ENCODE results near the gene CASTOR1. TPM values are rescaled to one million over a fixed set of nuclear protein-coding genes. Genes with fewer than 3 reads are reported as not detected.

The CASTOR1 gene
- total and polyA plus RNA-seq, 2 donors (not counting 3 experiments of a cell fraction or from before 2014, with no cell fraction given): 8.1 to 26.8 TPM

DNA sequence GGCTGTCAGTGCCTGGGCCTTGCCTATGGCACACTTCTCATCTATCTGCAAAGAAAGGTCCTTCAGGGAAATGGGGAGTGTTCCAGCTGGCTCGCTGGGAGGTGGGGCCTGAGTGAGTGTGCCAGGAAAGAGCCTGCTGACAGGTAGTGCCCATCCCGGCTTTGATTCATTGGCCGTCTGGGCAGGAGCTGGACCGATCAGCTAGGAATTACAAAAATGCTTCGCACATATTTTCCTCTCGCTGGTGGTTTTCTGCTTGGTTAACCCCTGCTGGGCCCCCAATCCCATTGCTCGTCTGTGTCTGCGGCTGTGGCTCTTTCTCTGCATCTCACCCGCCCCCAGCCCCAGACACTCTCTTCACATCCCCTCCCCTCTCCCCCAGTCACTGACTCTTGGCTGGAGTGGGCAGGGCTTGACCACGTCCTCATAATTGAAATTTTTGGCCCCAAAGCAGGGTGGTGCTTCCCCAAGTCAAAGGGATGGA, 53.6 kb downstream of the CASTOR1 start:
- no peaks in the 10 kb centered on the region for H3K9me3 ChIP-seq (replicated peaks; ENCODE audit: control insufficient read depth, insufficient read depth, low read length)
- BruUV-seq (replicated peaks): no TSS peak
- DNase-seq (ENCODE audit: low read depth, low spot score): no peak
- H3K9ac ChIP-seq (replicated peaks; ENCODE audit: extremely low read depth, insufficient read depth, low read length): no peak overlapping the region
- no peak overlapping the region for H3K27ac ChIP-seq (ENCODE audit: insufficient read depth, low read depth, low read length)
- H3K4me2 ChIP-seq (ENCODE audit: insufficient read depth, low read length): no peak overlapping the region
- POLR2A ChIA-PET: no interaction called here
- CTCF ChIA-PET: no interaction called here
- no peak for TF ChIP-seq JUN (IDR thresholded peaks at IDR 0.05; ENCODE audit: borderline replicate concordance, insufficient read depth, insufficient read length, low read depth)
- TF ChIP-seq, protein P1, sequence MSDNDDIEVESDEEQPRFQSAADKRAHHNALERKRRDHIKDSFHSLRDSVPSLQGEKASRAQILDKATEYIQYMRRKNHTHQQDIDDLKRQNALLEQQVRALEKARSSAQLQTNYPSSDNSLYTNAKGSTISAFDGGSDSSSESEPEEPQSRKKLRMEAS (IDR thresholded peaks at IDR 0.05; ENCODE audit: insufficient read depth, insufficient read length): no peak
- TF ChIP-seq GATA2 (IDR thresholded peaks at IDR 0.05; ENCODE audit: insufficient read depth, insufficient read length, low read depth, low read length): no peak
- TF ChIP-seq POLR2A (IDR thresholded peaks at IDR 0.05; ENCODE audit: low read depth, low read length): no peak
- no peak for TF ChIP-seq EZH2 (IDR thresholded peaks at IDR 0.05; ENCODE audit: borderline replicate concordance, low read depth, low read length, severe bottlenecking)
- TF ChIP-seq FOS (IDR thresholded peaks at IDR 0.05; ENCODE audit: borderline replicate concordance, insufficient read depth, low read length): no peak
- FAIRE-seq: no peak
- H3K4me1 ChIP-seq (ENCODE audit: control insufficient read depth, extremely low read depth, insufficient read depth, low read length): no peaks in the 10 kb centered on the region
- no peaks in the 10 kb centered on the region for H3K79me2 ChIP-seq (ENCODE audit: control insufficient read depth, insufficient read depth, low read length)
- H3K4me3 ChIP-seq (replicated peaks in 1 of 3; ENCODE audit: insufficient read depth in 1 of 3, low read depth in 1 of 3, low read length in 3 of 3): no peak overlapping the region
- peaks cover 19% of the 10 kb centered on the region in 2 experiments for H3K27me3 ChIP-seq (ENCODE audit: control insufficient read depth in 2 of 2, insufficient read depth in 2 of 2, low read length in 2 of 2)
- no peaks in the 10 kb centered on the region for H4K20me1 ChIP-seq (replicated peaks; ENCODE audit: control insufficient read depth, extremely low read depth, insufficient read depth, low read length)
- dilution Hi-C loops (cut with MboI; ENCODE audit: extremely low pct_ligation_motif_present, low sequenced_read_pairs): no loop called here
- H2AFZ ChIP-seq (ENCODE audit: low read depth, low read length): no peak overlapping the region
- no peaks in the 10 kb centered on the region for H3K9me1 ChIP-seq (replicated peaks; ENCODE audit: control insufficient read depth, extremely low read depth, insufficient read depth, low read length)
- H3K36me3 ChIP-seq (ENCODE audit: control insufficient read depth in 2 of 2, extremely low read depth in 1 of 2, insufficient read depth in 2 of 2, low read length in 2 of 2): no peaks in the 10 kb centered on the region
- intact Hi-C loops (cut with micrococcal nuclease): no loop called here

Other genes starting within 250 kb of the CASTOR1 start
- not detected in 2 replicates for gene HORMAD2, start 209.0 kb downstream of the CASTOR1 start, total RNA-seq
- not detected in 2 replicates for gene HORMAD2, start 209.0 kb downstream of the CASTOR1 start, polyA plus RNA-seq
- gene LIF, start 42.7 kb downstream of the CASTOR1 start, total RNA-seq: 0.27 and 0.35 TPM in 2 replicates
- gene LIF, start 42.7 kb downstream of the CASTOR1 start, polyA plus RNA-seq: 0.12 and 0.35 TPM in 2 replicates
- not detected in 2 replicates for gene OSM, start 22.7 kb downstream of the CASTOR1 start, total RNA-seq
- gene OSM, start 22.7 kb downstream of the CASTOR1 start, polyA plus RNA-seq: not detected in 2 replicates
- gene TBC1D10A, start 37.4 kb upstream of the CASTOR1 start, total RNA-seq: 10.0 and 11.3 TPM in 2 replicates
- 11.9 and 15.1 TPM in 2 replicates for gene TBC1D10A, start 37.4 kb upstream of the CASTOR1 start, polyA plus RNA-seq
- 173 and 187 TPM in 2 replicates for gene SF3A1, start 67.4 kb upstream of the CASTOR1 start, total RNA-seq
- 23.1 and 60.2 TPM in 2 replicates for gene SF3A1, start 67.4 kb upstream of the CASTOR1 start, polyA plus RNA-seq
- 1.7 and 2.1 TPM in 2 replicates for gene CCDC157, start 67.5 kb upstream of the CASTOR1 start, total RNA-seq
- 3.1 and 3.7 TPM in 2 replicates for gene CCDC157, start 67.5 kb upstream of the CASTOR1 start, polyA plus RNA-seq
- gene RNF215, start 97.9 kb upstream of the CASTOR1 start, total RNA-seq: 24.4 and 26.9 TPM in 2 replicates
- 16.7 and 21.7 TPM in 2 replicates for gene RNF215, start 97.9 kb upstream of the CASTOR1 start, polyA plus RNA-seq
- gene SEC14L2, start 107.5 kb upstream of the CASTOR1 start, total RNA-seq: 22.7 and 28.8 TPM in 2 replicates
- gene SEC14L2, start 107.5 kb upstream of the CASTOR1 start, polyA plus RNA-seq: 22.5 and 24.0 TPM in 2 replicates
- gene MTFP1, start 136.3 kb upstream of the CASTOR1 start, total RNA-seq: 30.3 and 33.9 TPM in 2 replicates
- 41.9 and 55.4 TPM in 2 replicates for gene MTFP1, start 136.3 kb upstream of the CASTOR1 start, polyA plus RNA-seq
- gene SEC14L3, start 182.5 kb upstream of the CASTOR1 start, total RNA-seq: not detected in 2 replicates
- not detected in 2 replicates for gene SEC14L3, start 182.5 kb upstream of the CASTOR1 start, polyA plus RNA-seq
- not detected in 2 replicates for gene SEC14L4, start 216.2 kb upstream of the CASTOR1 start, total RNA-seq
- gene SEC14L4, start 216.2 kb upstream of the CASTOR1 start, polyA plus RNA-seq: not detected in 2 replicates

All from endothelial cell of umbilical vein (primary cell).